Ureter (tissue), 1 donor: ENCODE data around the gene AHSP. TPM values are rescaled to one million over a fixed set of nuclear protein-coding genes. Genes with fewer than 3 reads are reported as not detected.
"Not testable (repeated sequence)": the region's sequence is repeated elsewhere in the genome, so short reads cannot be mapped to it uniquely, and the experiment has no call there.

Experiments used
- DNase-seq: peaks from one replicate; pipeline ENCODE4 v3.0.0-alpha.2; 2020; ENCODE audit warnings: low spot score
- total RNA-seq: library from RNA; stranded (reverse); gene quantifications from one replicate; pipeline ENCODE4 v1.2.4, GENCODE V29; 2023
- donor health status: DM: yes; HTN: yes; CAD: no.

Gene AHSP
- total RNA-seq, 1 donor from 2014 or later = not detected

GRCh38 chr16:31501226-31501965 is 26.3 kb upstream of the AHSP start:
- DNase-seq = no peak

GRCh38 chr16:31501966-31502348 is 25.7 kb upstream of the AHSP start:
- no peak for DNase-seq

GRCh38 chr16:31502981-31503380 is 24.7 kb upstream of the AHSP start:
- no peak for DNase-seq

- DNase-seq = not testable (repeated sequence)
Observed at GRCh38 chr16:31503555-31503954, 24.1 kb upstream of the AHSP start.

GRCh38 chr16:31504159-31504558 is 23.5 kb upstream of the AHSP start:
- DNase-seq = no peak

DNA sequence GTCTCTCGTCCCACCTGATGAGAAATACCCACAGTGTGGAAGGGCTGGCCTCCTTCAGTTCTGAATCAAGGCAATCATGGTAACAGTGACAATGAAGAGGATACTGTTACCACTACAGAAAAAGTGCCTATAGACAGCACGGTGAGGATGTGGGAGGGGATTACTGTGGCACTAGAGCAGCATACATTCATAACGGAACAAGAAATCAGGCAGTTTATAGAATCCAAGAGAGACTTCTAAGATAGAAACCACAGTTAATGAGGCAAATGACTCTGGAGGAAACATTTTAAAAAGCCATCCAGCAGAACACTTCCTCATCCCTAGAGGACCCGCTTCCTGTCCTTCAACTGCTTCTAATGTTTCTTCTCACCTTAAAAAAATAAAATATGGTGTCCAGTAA is 22.2 kb upstream of the AHSP start:
- no peak for DNase-seq

GRCh38 chr16:31507617-31507928 is 20.1 kb upstream of the AHSP start:
- no peak for DNase-seq

DNA sequence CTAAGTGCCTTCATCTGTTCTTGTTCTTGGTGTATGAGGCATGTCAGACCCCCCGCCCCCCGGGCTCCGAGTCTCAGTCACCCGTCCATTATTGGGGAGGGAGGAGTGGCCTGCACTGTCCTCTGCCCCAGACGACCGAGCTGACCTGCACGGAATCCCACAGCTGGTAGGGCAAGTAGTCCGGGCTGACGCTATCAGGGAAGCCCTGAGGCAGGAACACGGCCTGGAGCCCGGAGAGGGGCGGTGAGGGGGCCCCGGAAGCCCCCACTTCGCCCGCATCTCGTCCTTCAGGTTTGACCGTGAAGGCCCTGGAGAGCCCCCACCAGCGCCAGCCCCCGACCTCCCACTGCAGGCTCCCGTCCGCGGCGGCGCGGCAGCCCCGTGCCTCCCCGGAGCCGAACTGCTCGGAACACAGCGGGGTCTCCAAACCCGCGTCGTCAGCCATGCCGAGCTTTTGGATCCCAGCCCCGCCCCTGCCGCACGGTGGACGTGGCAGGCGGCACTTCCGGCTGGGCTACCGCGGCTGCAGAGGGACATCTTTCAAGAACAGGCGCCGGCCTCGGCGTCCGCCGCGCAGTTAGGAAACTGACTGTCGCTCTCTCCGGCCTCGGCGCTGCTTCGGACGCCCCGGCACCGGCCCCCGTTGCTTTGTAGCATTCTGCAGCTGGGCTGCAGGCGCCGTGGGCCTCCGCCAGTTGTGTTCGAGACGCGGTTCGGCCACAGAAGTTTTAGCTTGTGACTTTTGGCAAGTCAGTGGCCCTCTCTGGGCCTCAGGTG is 19.6 kb upstream of the AHSP start, which contains the start of gene RUSF1:
RUSF1 (minus strand) TSS at position 463 of the 777 bp plus-strand sequence; CDS start at position 445, 18 bp downstream.
- DNase-seq = peak; percentile 91

DNA sequence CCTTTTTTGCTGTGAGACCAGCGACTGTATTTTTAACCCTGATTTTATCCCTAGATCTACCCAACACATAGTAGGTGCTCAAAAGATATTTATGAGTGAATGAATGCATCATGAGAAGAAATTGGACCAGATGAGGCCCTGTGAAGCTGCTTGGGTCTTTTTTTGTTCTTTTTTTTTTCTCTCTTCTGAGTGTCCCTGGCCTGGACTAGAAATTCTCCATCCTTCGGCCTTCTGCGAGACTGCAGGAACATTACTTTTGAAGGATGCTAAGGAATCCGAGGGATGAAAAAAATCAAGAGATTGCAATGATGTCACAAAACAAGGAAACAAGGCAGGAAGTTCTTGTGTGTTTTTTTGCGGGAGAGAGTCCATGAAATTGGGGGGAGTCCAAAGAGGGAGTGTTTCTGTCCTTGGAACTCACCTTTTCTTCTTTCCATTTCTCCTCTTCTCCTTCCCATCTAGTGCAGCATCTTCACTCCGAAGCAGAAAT is 18.9 kb upstream of the AHSP start:
- DNase-seq = no peak

GRCh38 chr16:31513126-31513525 is 14.6 kb upstream of the AHSP start:
- DNase-seq = no peak

DNA sequence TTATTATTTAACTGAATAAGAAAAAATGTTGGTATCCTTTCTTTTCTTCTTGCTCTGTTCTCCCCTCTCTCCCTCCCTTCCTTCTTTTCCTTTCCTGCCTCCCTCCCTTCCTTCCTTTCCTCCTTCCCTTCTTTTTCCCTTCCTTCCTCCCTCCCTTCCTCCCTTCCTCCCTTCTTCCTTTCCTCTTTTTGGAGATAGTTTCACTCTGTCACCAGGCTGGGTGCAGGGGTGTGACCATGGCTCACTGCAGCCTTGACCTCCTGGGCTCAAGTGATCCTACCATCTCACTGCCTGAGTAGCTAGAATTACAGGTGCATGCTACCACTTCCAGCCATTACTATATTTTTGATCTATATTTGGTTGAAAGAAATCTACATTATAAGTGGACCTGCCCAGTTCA is 13.8 kb upstream of the AHSP start:
- DNase-seq = no peak

GRCh38 chr16:31517800-31518402 is 9.8 kb upstream of the AHSP start:
- DNase-seq = no peak

- no peak for DNase-seq
Observed at GRCh38 chr16:31519759-31520431, 7.8 kb upstream of the AHSP start.

DNA sequence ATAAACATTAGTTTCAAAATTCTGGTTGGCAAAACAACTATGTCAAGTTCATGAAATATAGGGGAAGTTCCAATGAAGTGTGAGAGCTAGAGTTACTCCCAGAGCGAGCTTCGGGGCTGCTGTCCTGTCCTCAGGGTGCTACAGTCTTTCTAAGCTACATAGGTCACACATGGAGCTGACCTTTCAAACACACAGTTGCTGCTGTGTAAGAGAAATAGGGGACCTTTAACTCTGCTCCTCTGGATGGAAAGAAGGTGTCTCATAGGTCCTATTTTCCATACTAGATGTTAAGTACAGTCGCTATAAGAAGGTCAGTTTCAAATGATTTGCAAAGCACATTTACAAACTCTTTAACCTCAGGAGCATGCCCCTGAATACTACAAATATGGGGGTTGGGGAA is 6.3 kb upstream of the AHSP start:
- no peak for DNase-seq

DNA sequence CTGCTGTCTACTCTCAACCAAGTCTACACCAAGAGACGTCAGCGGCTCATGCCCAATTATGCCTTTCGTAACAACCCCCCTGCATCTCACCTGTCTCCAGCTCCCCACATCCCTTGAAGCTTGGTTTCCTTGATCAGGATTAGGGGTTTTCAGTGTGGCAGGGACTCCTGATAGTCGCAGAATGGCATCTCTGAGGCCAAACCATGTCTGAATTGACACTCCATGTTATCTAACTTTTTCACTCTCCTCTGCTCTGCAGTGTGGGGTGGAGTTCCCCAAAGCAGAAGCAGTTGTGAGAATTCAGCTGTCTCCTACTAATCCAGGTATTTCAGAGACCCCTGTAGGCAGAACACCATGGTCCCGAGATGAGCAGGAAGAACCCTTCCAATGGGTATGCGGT is 5.6 kb upstream of the AHSP start:
- DNase-seq = no peak

GRCh38 chr16:31523768-31524167 is 3.9 kb upstream of the AHSP start:
- not testable (repeated sequence) for DNase-seq

DNA sequence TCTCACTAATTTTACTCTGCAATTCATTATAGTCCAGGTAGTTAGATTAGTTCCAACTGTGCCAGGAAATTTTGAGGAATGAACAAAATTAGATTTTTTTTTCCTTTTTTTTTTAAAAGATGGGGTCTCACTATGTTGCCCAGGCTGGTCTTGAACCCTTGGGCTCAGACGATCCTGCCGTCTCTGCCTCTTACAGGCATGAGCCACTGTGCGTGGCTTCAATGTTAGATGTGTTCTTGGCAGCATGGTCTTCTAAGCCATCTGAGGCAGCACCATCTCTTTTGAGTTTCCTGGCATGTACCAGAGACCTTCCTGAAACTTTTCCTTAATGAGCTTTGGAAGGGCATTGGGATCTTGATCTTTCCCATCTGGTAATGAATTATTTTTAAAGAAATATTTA is 2.6 kb upstream of the AHSP start:
- no peak for DNase-seq

DNA sequence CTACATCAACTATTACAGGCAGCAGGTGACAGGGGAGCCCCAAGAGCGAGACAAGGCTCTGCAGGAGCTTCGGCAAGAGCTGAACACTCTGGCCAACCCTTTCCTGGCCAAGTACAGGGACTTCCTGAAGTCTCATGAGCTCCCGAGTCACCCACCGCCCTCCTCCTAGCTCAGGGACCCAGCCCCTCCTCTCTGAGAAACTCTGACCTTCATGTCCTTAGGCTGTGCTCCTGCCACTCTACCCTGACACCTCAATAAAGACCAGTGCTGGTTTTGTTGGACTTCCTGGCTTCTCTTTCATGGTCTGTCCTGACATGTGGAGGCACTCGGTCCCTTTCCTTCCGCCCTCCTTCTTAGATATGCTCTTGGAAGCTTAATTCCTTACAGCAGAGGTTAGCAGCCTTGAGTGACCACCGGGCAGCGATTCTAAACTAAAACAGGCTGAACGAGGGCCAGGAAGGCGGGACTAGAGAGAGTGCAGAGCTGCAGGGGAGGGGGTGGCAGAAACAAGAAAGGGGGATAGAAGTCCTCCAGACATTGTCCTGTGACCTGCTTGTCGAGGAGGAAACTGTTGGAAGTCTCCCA is 915 bp downstream of the AHSP start:
- DNase-seq = no peak

GRCh38 chr16:31529108-31529936 is 1.6 kb downstream of the AHSP start:
- no peak for DNase-seq

DNA sequence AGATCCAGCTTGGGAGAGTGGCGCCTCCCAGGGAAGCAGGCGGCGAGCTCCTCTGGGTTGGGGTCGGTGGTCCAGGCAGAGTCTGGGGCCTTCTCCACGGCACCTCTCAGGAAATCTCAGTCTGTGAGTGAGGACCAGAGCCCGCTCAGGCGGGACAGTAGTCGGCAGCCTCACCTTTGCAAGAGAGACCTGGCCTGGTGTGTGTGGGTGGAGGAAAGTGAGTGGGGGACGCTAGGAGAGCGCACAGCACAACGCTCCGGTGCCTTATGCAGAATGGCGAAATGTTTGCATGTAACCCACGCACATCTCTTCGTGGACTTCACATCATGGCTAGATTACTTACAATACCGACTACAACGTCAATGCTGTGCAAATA is 2.2 kb downstream of the AHSP start:
- no peak for DNase-seq

DNA sequence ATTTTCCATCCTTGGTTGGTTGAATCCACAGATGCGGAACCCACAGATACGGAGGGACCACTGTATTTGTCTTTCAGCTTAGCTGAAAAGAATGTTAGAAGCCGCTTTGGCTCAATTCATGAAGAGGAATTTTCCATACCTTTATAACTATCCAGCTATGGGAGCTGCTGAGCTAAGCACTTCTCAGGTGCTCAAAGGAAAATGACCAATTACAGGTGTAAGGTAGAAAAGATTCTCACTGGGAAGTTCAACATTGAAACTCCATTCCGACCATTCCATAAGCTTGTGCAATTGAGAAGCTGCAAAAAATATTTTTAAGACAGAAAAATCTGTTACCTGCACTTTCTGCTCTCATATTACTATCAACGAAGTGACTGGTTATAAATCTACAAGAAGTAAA is 2.7 kb downstream of the AHSP start:
- DNase-seq = no peak
